ENCODE measurements around the gene C9orf85. TPM values are rescaled to one million over a fixed set of nuclear protein-coding genes. Genes with fewer than 3 reads are reported as not detected.

Gene C9orf85
- total RNA-seq, 1 experiment from 2014 or later = 14.4 TPM

GRCh38 chr9:71984831-71985281 lies 73.4 kb downstream of the C9orf85 start:
- Histone ChIP-seq H3T11ph (ENCODE audit: low read length) (no peak overlapping the region), H2AK5ac (ENCODE audit: insufficient read length, low read length) (no peak overlapping the region), H4K20me1 (ENCODE audit: control insufficient read depth, insufficient read depth, insufficient read length) (no peaks in the 10 kb centered on the region), H4K8ac (replicated peaks; ENCODE audit: insufficient read length, low read depth, low read length) (no peak overlapping the region), H2BK15ac (ENCODE audit: low read depth, low read length) (no peak overlapping the region), H2BK20ac (ENCODE audit: low read depth, low read length, poor library complexity, severe bottlenecking) (no peak overlapping the region), H3K4ac (ENCODE audit: low read depth, low read length) (no peak overlapping the region), H3K27me3 (ENCODE audit: insufficient read depth, low read length) (no peaks in the 10 kb centered on the region), H3K18ac (ENCODE audit: insufficient read length, low read depth, low read length) (no peak overlapping the region), H3K4me2 (ENCODE audit: insufficient read depth, insufficient read length, low read length) (no peak overlapping the region), H3K27ac (ENCODE audit: insufficient read length, low read depth, low read length) (no peak overlapping the region), H3K14ac (ENCODE audit: insufficient read depth, low read length) (no peak overlapping the region), H2BK5ac (ENCODE audit: insufficient read length, low read length) (no peak overlapping the region), H3K4me1 (ENCODE audit: insufficient read depth, low read length) (peaks cover 11% of the 10 kb centered on the region; the same call in 1 of the 2 replicates), H3K23me2 (ENCODE audit: insufficient read length, low read depth, low read length, poor library complexity, severe bottlenecking) (no peaks in the 10 kb centered on the region), H2BK120ac (ENCODE audit: low read depth, low read length, poor library complexity, severe bottlenecking) (no peak overlapping the region), H2BK12ac (ENCODE audit: insufficient read length, low read depth, low read length) (no peak overlapping the region), H3K9ac (ENCODE audit: extremely low read depth, insufficient read length, low read length) (no peak overlapping the region), H3K79me2 (ENCODE audit: insufficient read depth, low read length) (no peaks in the 10 kb centered on the region), H3K9me3 (ENCODE audit: control insufficient read depth, low read depth, low read length) (no peaks in the 10 kb centered on the region), H3K79me1 (ENCODE audit: insufficient read depth, low read depth, low read length, poor library complexity, severe bottlenecking) (no peaks in the 10 kb centered on the region), H3K56ac (ENCODE audit: insufficient read length, low read depth, low read length) (no peak overlapping the region), H4K5ac (ENCODE audit: insufficient read length, low read depth, low read length) (no peak overlapping the region), H4K91ac (ENCODE audit: insufficient read length, low read depth, low read length) (no peak overlapping the region), H2AFZ (ENCODE audit: low read length) (no peak overlapping the region), H3K23ac (ENCODE audit: insufficient read length, low read depth, low read length) (no peak overlapping the region)
- TF ChIP-seq CTCF (conservative IDR thresholded peaks at IDR 0.05) = no peak
- Mint-ChIP-seq H3K9me3 (no peaks in the 10 kb centered on the region), H3K4me3 (no peak overlapping the region), H3K4me1 (peaks cover 21 to 24% of the 10 kb centered on the region in 2 experiments), H3K36me3 (ENCODE audit: insufficient read depth in 1 of 3, low read depth in 3 of 3) (peaks cover 0 to 8% (median 2%) of the 10 kb centered on the region in 3 experiments; a peak in 2 of 7 replicates), H3K27me3 (ENCODE audit: low read depth) (no peaks in the 10 kb centered on the region; the same call in 1 of the 2 replicates), H3K27ac (peak overlapping the region in 1 of 3 experiments; percentile 91; a peak in 3 of 7 replicates)
- WGBS (ENCODE audit: extremely low coverage, insufficient read length, low lambda C conversion rate) = no CpG with 5 or more reads among the region's 7 CpGs
- peak; percentile 43 for DNase-seq

All from H9 (cell line).